Measurements from ENCODE around the gene KDM1B.

Gene KDM1B

DNA sequence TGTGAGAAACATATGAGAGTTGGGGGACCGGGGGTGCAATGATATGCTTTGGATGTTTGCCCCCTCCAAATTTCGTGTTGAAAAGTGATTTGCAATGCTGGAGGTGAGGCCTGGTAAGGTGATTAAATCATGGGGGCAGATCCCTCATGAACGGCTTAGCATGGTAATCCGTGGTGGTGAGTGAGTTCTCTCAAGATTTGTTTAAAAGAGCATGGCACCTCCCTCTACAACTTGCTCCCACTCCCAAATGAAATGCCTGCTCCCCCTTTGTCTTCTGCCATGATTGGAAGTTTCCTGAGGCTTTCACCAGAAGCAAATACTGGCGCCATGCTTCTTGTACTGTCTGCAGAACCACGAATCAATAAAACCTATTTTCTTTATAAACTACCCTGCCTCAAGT is 106.7 kb downstream of the KDM1B start:
- DNase-seq: no peak

DNA sequence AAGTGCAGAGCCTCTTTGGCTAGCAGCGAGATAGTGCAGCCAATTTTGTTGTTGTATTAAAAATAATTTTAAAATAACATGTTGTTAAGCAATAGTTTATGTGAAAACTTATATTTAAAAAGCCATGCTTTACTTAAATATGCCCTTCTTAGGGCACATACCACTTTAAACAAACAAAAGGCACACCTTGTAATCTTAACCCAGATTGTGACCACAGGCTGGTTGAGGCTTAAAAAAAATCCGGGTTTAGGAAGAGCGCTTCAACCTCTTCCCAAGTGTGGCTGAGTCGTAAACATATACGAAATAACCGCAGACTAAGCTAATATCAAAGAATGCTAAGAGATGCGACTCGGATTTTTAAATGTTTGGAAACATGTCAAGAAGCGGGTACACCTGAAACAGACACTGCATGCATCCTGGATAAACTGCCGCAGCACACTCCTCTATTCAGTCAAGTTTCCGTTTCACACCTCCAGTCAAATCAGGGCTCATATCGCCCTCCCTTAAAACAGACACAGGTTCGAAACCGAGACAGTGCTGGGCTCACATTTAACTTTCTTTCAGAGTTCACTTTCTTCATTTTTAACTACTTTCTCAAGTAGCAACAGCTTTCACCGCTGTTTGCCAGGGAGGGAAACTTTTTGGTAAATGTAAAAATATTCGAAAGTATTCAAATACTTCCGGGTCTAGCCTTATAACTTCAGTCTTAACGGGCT is 107.6 kb downstream of the KDM1B start:
- DNase-seq: no peak

DNA sequence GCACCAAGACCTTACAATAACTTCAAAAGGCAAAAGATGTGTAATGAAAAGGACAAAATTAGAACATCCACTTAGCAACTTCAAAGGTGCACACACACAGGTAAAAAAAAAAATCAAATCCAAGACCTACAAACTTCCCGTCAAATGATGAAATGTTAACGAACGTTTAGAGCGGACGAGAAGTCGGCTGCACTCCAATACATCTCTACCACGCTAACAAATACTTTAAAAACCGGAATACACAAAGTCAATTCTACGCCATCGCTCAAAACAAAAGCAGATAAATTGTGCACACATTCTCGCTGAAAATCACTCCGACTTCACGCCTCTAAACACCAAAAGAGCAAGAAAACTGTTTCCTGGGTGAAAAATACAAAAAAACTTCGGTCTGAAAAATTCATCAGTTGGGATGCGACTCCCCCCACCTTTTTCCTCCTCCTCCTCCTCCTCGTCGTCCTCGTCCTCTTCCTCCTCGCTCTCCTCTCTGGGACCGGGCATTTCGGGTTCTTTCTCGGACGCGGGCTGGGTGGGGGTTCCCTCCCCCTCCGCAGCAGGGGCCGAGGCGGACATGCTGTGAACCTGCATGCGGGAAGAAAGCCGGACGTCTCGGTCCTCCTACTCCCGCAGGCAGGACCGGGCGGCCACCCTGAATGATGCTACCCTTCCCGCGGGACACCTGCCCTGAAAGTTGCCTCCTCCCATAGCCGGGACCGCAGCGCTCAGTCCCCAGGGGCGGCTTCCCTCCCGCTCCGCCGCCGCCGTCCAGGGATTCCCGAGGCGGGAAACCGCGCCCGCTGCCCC is 108.4 kb downstream of the KDM1B start:
- DNase-seq: peak in 18 of 58 donors; percentile 35 to 73 (median 57)

DNA sequence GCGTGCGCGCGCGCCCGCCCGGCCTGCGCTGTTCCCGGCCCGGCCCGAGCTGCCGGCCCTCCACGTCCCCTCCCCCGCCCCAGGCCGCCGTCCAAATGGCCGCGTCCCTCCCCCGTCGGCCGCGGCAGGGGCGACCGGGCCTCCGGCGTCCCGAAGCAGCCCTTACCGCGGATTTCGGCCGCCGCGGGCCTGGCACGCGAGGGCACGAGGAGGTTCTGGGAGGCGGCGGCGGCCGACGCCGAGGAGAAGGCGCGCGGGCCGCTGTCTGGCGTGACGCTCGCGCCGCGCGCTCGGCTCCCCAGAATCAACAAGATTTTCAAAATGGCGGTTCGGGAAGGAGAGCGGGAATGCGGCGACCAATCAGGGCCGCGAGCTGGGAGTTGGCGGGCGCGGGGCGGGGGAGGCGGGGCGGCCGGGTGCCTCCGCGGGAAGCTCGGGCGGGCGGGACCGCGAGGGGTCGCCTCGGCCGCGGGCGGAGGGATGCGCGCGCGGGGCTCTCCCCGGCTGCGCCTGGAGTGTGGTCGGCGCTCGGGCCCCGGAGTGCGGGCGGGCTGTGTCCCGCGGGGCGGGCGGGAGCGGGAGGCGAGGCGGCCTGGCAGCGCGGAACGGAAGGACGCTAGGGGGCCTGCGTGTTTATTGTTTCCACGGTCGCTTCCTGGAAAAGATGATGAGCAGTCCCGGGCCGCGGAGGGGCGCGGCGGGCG is 109.1 kb downstream of the KDM1B start, which contains the start of gene DEK:
DEK (minus strand) TSS at position 312 of the 704 bp plus-strand sequence. CDS start 543 bp downstream, outside the sequence.
- peak; percentile 17 to 99 (median 89) for DNase-seq

DNA sequence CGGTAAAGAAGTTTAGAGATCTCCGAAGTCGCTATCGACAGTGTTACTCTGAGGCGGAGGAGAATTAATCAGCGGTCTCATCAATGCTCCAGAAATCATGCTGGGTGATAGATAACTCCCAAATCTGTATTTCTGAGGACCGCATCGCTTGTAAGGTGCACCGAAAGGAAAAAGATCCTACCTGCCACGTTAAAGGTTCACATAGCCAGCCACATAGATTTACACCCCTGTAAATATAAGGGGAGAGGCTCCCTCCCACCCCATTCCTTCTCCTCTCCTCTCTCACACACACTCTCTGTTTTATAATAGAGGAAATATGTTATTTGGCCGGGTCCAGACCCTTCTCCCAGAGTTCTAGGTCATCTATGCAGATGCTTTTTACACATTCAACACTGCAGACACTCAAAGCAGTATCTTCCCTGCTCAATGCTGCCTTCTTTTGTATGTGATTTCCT is 109.7 kb downstream of the KDM1B start:
- DNase-seq: no peak

DNA sequence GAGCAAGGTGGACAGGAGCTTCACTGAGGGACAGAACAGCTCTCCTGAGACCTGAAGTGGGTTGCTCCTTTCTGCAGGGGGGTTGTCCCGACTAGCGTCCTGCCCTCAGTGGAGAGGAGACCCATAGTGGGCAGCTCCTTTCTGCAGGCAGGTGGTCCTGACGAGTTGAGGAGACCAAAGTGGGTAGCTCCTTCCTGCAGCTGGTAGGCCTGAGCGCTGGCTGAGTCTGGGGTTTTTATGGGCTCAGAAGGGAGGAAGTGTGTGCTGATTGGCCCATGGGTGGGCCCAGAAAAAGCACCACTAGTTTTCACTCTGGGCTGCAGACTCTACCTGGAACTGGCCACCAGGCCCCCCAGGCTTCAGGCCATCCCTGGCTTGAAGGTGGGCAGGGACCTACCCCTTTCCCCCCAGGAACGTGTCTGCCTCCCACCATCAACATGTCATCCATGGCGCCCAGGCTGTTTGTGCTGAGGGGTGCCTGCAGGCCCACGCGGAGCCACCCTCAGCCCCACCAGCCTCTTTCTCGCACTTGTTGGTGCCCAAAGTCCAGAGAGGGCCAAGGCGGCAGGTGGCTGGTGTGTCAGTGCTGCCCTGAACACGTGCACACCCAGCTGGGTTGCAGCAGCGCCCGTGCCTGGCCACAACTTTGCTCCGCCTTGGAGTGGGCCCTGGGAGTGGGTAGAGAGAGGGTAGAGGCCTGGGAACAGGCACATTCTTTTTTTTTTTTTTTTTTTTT is 110.7 kb downstream of the KDM1B start:
- no peak for DNase-seq

DNA sequence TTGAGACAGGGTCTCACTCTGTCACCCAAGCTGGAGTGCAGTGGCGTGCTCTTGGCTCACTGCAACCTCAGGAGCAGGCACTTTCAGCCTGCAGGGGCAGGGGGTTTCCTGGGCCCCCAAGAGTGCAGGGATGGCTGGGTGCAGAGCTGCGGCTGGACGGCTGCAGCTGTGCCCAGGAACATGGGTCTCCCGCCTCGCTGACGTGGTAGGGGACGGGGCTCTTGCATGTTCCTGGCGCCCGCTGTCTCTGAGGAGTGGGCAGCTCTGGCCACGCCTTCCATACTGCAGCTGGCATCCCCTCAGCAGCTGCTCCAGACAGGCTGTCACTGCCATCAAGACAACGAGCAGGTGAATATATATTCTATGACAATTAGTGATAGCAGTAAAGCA is 111.3 kb downstream of the KDM1B start:
- DNase-seq: no peak

DNA sequence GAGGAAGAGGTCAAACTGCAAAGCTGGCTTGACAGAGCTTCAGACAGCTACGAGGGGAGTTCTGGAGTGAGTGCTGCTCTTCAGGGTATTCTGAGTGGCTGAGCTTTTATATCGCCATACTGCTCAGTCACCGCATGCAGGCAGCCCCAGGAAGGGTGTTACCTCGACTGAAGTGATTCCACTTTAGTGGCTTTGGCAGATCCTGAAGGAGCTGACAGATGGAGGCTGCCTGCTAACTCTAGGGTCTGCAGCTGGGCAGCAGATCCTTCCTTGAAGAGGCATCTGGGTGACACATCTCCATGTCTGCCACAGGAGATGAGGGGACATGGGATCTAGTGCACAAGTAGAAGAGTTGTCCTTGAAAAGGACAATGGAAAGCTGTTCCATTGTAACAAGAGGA is 112.8 kb downstream of the KDM1B start:
- no peak for DNase-seq

DNA sequence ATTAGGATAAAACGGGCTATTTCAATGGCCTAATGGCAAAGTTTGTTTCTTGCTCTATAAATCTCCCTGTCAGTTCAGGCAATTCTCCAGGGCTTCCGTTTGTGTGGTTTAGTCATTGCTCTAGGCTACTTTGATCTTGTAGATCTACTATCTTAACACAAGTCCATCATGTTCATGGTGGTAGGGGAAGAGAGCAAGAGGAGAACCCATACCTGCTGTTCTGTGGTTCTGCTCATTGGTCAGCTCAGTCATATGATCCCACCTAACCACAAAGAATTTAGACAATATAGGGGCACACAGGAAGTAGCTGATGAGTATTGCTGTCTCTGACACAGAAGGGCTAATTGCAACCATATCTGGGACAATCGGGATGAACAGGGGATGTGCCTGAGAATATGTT is 114.0 kb downstream of the KDM1B start:
- no peak for DNase-seq

DNA sequence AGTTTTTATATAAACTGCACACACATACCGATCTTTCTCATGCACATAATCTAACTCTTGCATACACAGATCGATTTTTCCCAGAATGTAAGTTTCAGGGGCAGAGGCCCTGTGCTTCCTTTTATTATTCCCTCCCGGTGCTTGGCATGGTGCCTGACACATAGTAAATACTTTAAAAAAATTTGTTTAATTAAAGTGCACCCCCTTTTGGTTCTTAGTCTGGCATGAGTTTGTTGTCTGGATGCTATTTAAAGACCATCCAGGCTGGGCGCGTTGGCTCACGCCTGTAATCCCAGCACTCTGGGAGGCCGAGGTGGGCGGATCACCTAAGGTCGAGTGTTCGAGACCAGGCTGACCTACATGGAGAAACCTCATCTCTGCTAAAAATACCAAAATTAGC is 114.5 kb downstream of the KDM1B start:
- DNase-seq: no peak

DNA sequence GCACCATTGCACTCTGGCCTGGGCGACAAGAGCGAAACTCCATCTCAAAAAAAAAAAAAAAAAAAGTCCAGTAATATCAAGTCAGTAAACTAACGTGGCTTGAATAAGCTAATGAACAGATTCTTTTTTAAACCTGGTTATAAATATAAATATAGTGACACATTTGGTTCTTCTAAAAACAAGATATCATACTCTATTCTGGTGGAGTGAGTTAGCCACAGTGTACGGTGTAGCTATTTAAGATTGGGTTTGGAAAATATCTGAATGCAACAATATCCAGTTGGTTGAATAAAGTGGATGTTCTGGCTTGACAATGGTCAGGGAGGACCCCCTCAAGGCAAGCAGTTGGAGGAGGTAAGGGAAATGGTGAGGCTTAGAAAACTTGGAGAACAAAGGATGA is 115.0 kb downstream of the KDM1B start:
- DNase-seq: no peak
